ENCODE measurements around the gene YWHAQ. TPM values are rescaled to one million over a fixed set of nuclear protein-coding genes. Genes with fewer than 3 reads are reported as not detected.

YWHAQ gene
- total and polyA plus RNA-seq, 9 of the 15 experiments (the other 6 are each of a cell fraction or from before 2014, with no cell fraction given): 63.1 to 359 (median 203) TPM

- TF ChIP-seq AFF1 (IDR thresholded peaks at IDR 0.05; ENCODE audit: low read depth in 1 of 2, partially characterized antibody in 2 of 2) (no peak), NFXL1 (CRISPR knock-in tag; IDR thresholded peaks at IDR 0.05) (no peak), BACH1 (tag; IDR thresholded peaks at IDR 0.05) (no peak), ZFP30 (CRISPR knock-in tag; IDR thresholded peaks at IDR 0.05; ENCODE audit: borderline replicate concordance) (no peak), NCOA1 (IDR thresholded peaks at IDR 0.05; ENCODE audit: low read depth) (no peak), ZNF212 (CRISPR knock-in tag; IDR thresholded peaks at IDR 0.05) (no peak), ZC3H8 (IDR thresholded peaks at IDR 0.05) (no peak), DACH1 (IDR thresholded peaks at IDR 0.05; ENCODE audit: partially characterized antibody) (no peak), ZNF766 (CRISPR knock-in tag; conservative IDR thresholded peaks at IDR 0.05) (peak; percentile 2; the same call in 1 of the 2 replicates), TSHZ1 (CRISPR knock-in tag; IDR thresholded peaks at IDR 0.05) (no peak)
Measured at GRCh38 chr2:9639000-9639602, 8.3 kb upstream of the YWHAQ start (continued).

All from K562 (cell line).